Prostate gland (tissue), 2 donors: ENCODE data around the gene ITPR2. TPM values are rescaled to one million over a fixed set of nuclear protein-coding genes. Genes with fewer than 3 reads are reported as not detected.

ENCODE experiments used
- DNase-seq: peaks from one replicate; pipeline ENCODE4 v3.0.0-alpha.2; 2019; ENCODE audit warnings: low spot score
- H3K27ac ChIP-seq, 2 donors: fragments of 200-600 bp; sonication (generic); 2 replicates each; pipeline ENCODE4 v1.5.1; 2017 to 2019
- H3K27me3 ChIP-seq: fragments of 200-600 bp; sonication (generic); replicated peaks from 2 replicates; pipeline ENCODE4 v1.5.1; 2019; ENCODE audit not compliant: insufficient read depth
- H3K36me3 ChIP-seq, 2 donors: fragments of 200-600 bp; sonication (generic); 1 replicate in 1 of 2; 2 replicates in 1 of 2; pipeline versions ENCODE4 v1.5.1 to v1.8.1; 2017 to 2019
- H3K4me1 ChIP-seq: fragments of 200-600 bp; sonication (generic); replicated peaks from 2 replicates; pipeline ENCODE4 v1.5.1; 2019
- H3K4me3 ChIP-seq, 2 donors: fragments of 200-600 bp; sonication (generic); 2 replicates each; pipeline ENCODE4 v1.5.1; 2017 to 2019
- H3K9me3 ChIP-seq: fragments of 200-600 bp; sonication (generic); 2 replicates; pipeline ENCODE4 v1.5.1; 2017
- POLR2A ChIP-seq: fragments of 450-650 bp; IDR thresholded peaks from one replicate; pipeline ENCODE4 v1.6.1; 2016; ENCODE audit warnings: antibody characterized with exemption, mild to moderate bottlenecking
- POLR2AphosphoS5 ChIP-seq: sonication (generic); formaldehyde crosslinking; IDR thresholded peaks from one replicate; pipeline ENCODE4 v1.6.1; 2017; ENCODE audit warnings: antibody characterized with exemption
- WGBS: methylation state at CpG from one replicate; pipeline ENCODE4 v1.1.5; 2018; 5-methylcytosine and 5-hydroxymethylcytosine counted together
- intact Hi-C: fragments of 100-400 bp; cut with DNase I; formaldehyde crosslinking; loops from one replicate; pipeline ENCODE4 v1.14.2; 2022
- total RNA-seq, 2 donors: library from RNA; depleted of rRNA; stranded (reverse); fragments of >200 nt; gene quantifications; one replicate each; pipeline ENCODE4 v1.1.0, GENCODE V29; 2016
- TF ChIP-seq, protein P1 (sequence below), 4 experiments: fragments of 200-600 bp in 2 of 4; fragments of 450-650 bp in 2 of 4; sonication (generic) in 2 of 4; IDR thresholded peaks; 1 replicate in 3 of 4; 2 replicates in 1 of 4; pipeline ENCODE4 v1.5.1; 2016 to 2019; ENCODE audit warnings: antibody characterized with exemption in 4 of 4, mild to moderate bottlenecking in 2 of 4, moderate library complexity in 2 of 4

ITPR2 gene
- total RNA-seq, 2 donors from 2014 or later, result 30.0 to 44.4 TPM

DNA sequence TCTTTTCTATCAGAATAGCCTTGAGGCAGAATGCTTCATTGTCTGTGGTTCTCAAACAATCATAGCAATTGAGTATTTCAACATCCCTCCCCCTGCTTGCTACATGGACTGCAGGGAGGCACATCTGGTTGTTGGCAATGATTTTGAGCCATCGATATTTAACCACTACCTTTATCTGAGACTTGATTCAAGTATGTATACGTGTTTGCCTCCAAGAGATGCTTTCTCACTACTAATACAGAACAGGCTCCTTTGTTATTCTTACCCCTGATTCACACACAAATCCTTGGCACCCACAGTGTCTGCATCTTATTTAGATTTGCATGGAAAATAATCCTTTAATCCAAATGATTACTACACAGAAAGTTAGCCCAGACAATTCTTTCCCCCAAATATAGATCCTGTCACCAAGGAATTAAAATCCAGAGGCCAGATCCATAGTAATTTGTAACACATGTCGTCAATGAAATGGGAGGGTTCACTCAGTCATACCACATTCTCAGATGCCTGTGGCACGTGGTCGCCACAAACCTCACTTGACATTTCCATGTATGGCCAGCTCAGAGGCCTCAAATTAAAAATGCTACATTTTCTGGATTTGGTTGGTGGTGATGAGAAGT, 199.3 kb downstream of the ITPR2 start:
- Histone ChIP-seq H3K27ac (no peak overlapping the region), H3K4me3 (no peak overlapping the region), H3K9me3 (no peaks in the 10 kb centered on the region), H3K27me3 (no peaks in the 10 kb centered on the region), H3K36me3 (no peaks in the 10 kb centered on the region), H3K4me1 (no peaks in the 10 kb centered on the region)
- WGBS, result 79% methylated on average over 5 of the region's 5 CpGs
- intact Hi-C loops, result no loop called here
- DNase-seq, result no peak
- TF ChIP-seq, protein P1, sequence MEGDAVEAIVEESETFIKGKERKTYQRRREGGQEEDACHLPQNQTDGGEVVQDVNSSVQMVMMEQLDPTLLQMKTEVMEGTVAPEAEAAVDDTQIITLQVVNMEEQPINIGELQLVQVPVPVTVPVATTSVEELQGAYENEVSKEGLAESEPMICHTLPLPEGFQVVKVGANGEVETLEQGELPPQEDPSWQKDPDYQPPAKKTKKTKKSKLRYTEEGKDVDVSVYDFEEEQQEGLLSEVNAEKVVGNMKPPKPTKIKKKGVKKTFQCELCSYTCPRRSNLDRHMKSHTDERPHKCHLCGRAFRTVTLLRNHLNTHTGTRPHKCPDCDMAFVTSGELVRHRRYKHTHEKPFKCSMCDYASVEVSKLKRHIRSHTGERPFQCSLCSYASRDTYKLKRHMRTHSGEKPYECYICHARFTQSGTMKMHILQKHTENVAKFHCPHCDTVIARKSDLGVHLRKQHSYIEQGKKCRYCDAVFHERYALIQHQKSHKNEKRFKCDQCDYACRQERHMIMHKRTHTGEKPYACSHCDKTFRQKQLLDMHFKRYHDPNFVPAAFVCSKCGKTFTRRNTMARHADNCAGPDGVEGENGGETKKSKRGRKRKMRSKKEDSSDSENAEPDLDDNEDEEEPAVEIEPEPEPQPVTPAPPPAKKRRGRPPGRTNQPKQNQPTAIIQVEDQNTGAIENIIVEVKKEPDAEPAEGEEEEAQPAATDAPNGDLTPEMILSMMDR (IDR thresholded peaks at IDR 0.05), result no peak
- TF ChIP-seq POLR2AphosphoS5 (no peak), POLR2A (no peak)

DNA sequence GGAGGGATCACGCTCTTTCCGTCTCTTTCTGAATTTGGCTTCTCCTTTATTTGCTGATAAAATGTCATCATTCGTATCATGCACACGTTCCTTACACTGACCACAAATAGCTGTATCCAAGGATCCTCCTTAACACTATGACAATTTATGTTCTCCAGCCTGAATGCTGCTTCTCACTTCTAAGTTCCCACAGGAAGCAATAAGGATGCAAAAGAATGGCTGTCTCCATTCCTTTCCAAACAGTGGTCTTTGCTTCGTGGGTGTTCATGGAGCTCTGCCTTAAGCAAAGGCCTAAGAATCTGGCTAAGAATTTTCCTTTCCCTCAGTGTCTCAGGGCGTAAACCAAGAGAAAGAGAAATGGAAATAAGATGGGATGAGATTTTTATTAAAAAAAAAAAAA, 200.2 kb downstream of the ITPR2 start:
- DNase-seq, result no peak
- Histone ChIP-seq H3K36me3 (no peaks in the 10 kb centered on the region), H3K4me3 (no peak overlapping the region), H3K27ac (no peak overlapping the region), H3K4me1 (no peaks in the 10 kb centered on the region), H3K27me3 (no peaks in the 10 kb centered on the region), H3K9me3 (no peaks in the 10 kb centered on the region)
- TF ChIP-seq POLR2AphosphoS5 (no peak), POLR2A (no peak)
- TF ChIP-seq, protein P1 (IDR thresholded peaks at IDR 0.05), result no peak
- WGBS, result 92% methylated on average over 6 of the region's 6 CpGs
- intact Hi-C loops, result no loop called here

DNA sequence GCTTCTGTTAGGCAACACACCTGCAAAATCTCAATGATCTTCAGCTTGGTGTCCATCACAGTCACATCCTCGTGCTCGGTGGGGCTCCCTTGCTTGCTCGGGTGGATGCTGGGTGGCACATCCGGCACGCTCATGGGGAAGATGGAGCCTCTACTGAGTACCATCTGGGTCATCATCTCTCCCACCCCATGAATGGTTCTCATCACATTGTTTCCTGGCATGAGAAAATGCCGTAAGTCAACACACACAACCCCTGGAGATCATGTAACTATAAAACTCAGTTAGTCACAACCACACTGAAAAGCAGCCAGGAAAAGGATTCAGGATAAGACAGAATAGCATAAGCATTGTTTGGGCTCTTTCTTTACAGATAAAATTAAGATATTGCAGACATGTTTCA, 201.1 kb downstream of the ITPR2 start:
- intact Hi-C loops, result no loop called here
- TF ChIP-seq, protein P1 (IDR thresholded peaks at IDR 0.05), result no peak
- no peak for TF ChIP-seq POLR2AphosphoS5
- no peak for TF ChIP-seq POLR2A
- WGBS, result 73% methylated on average over 6 of the region's 6 CpGs
- Histone ChIP-seq H3K36me3 (no peaks in the 10 kb centered on the region), H3K27me3 (no peaks in the 10 kb centered on the region), H3K27ac (no peak overlapping the region), H3K4me3 (no peak overlapping the region), H3K9me3 (no peaks in the 10 kb centered on the region), H3K4me1 (no peaks in the 10 kb centered on the region)
- no peak for DNase-seq

DNA sequence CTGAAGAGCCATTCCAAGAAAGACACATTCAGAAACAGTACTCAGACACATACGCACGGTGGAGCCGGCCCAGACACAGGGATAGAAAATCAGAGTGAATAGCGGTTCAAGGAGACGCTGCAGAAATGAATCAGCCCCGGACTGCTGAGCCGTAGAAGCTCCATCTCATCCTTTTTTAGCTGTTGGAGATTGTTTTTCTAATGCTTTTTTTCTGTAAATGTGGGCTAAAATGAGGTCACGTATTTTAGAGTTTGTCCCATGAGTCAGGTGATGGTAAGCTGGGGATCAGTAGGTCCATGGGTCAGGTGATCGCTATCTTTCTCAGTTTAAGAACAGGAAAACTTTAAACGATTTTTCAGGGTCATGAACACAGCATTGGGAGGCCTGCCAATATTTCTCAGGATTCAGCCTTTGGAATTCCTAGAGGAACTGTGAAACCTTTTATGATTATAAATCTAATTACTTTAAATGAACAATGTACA, 202.4 kb downstream of the ITPR2 start:
- no peak overlapping the region for H3K27ac ChIP-seq
- intact Hi-C loops, result no loop called here

More for the DNA sequence above, 202.4 kb downstream of the ITPR2 start:
- Histone ChIP-seq H3K4me1 (no peaks in the 10 kb centered on the region), H3K4me3 (no peak overlapping the region), H3K27me3 (no peaks in the 10 kb centered on the region), H3K36me3 (no peaks in the 10 kb centered on the region), H3K9me3 (no peaks in the 10 kb centered on the region)
- TF ChIP-seq, protein P1 (IDR thresholded peaks at IDR 0.05), result no peak
- TF ChIP-seq POLR2AphosphoS5 (no peak), POLR2A (no peak)
- 58% methylated on average over 10 of the region's 10 CpGs for WGBS
- no peak for DNase-seq
